H1 (cell line): ENCODE data around the gene CORO1C. TPM values are rescaled to one million over a fixed set of nuclear protein-coding genes. Genes with fewer than 3 reads are reported as not detected.
A peak's percentile ranks its signal among the peaks of the same experiment; 100 is the strongest.

ENCODE experiments used
- CTCF ChIA-PET: fragments of 300-600 bp; sonication (Branson Sonifier 250); formaldehyde crosslinking; loops from one replicate; lab custom pipeline; 2021; ENCODE audit not compliant: partially characterized antibody; lab: Charles Lee
- POLR2A ChIA-PET: fragments of 300-600 bp; sonication (Branson Sonifier 250); formaldehyde crosslinking; loops from one replicate; lab custom pipeline; 2021; ENCODE audit warnings: inconsistent platforms; ENCODE audit not compliant: partially characterized antibody; lab: Charles Lee
- DNase-seq, 2 experiments: peaks; one replicate each; pipeline versions ENCODE4 v3.0.0 to v3.0.0-alpha.2; 2010 to 2022; ENCODE audit warnings: low spot score in 2 of 2, low read depth in 1 of 2, mixed read lengths in 1 of 2
- FAIRE-seq: peaks from 2 replicates; lab custom pipeline; 2011; peaks lifted over from hg19 to GRCh38; lab: Jason Lieb, UNC
- H2AFZ ChIP-seq: 2 replicates; pipeline ENCODE4 v1.8.1; 2012; ENCODE audit warnings: low read length, inconsistent platforms
- H2AK5ac ChIP-seq: 2 replicates; pipeline ENCODE4 v1.6.1; 2013; ENCODE audit warnings: low read depth, low read length
- H2BK120ac ChIP-seq: replicated peaks from 2 replicates; pipeline ENCODE3; 2013; ENCODE audit warnings: low read depth, low read length, inconsistent platforms
- H2BK12ac ChIP-seq: 2 replicates; pipeline ENCODE4 v1.6.1; 2013; ENCODE audit warnings: low read depth, low read length
- H2BK15ac ChIP-seq: 2 replicates; pipeline ENCODE4 v1.6.1; 2013; ENCODE audit warnings: low read length
- H2BK20ac ChIP-seq: 2 replicates; pipeline ENCODE4 v1.6.1; 2013; ENCODE audit warnings: low read length
- H2BK5ac ChIP-seq: 2 replicates; pipeline ENCODE4 v1.6.1; 2013; ENCODE audit warnings: low read depth, low read length
- H3K14ac ChIP-seq: 2 replicates; pipeline ENCODE4 v1.6.1; 2013; ENCODE audit warnings: inconsistent platforms; ENCODE audit not compliant: insufficient read length
- H3K18ac ChIP-seq: 2 replicates; pipeline ENCODE4 v1.6.1; 2013; ENCODE audit warnings: low read length; ENCODE audit errors: extremely low read depth
- H3K23ac ChIP-seq: 2 replicates; pipeline ENCODE4 v1.6.1; 2013; ENCODE audit warnings: inconsistent platforms; ENCODE audit not compliant: insufficient read length
- H3K23me2 ChIP-seq: 2 replicates; pipeline ENCODE4 v1.6.1; 2013; ENCODE audit warnings: low read depth, low read length
- H3K27ac ChIP-seq: 2 replicates; pipeline ENCODE4 v1.6.1; 2011; ENCODE audit warnings: low read depth, low read length, inconsistent platforms
- H3K27me3 ChIP-seq, 4 experiments: replicated peaks in 1 of 4; 1 replicate in 1 of 4; 2 replicates in 3 of 4; pipeline versions ENCODE4 v1.6.1 to v1.8.1; 2011 to 2013; ENCODE audit warnings: low read length in 3 of 4, mild to moderate bottlenecking in 3 of 4, inconsistent platforms in 2 of 4, mixed read lengths in 2 of 4, moderate library complexity in 1 of 4; ENCODE audit not compliant: control insufficient read depth in 3 of 4, insufficient read depth in 3 of 4; ENCODE audit errors: extremely low read depth in 1 of 4
- H3K36me3 ChIP-seq, 4 experiments: 2 replicates each; pipeline versions ENCODE4 v1.6.1 to v1.8.1; 2011 to 2013; ENCODE audit warnings: mild to moderate bottlenecking in 4 of 4, low read length in 3 of 4, moderate library complexity in 2 of 4, control low read depth in 1 of 4, inconsistent platforms in 1 of 4; ENCODE audit not compliant: insufficient read depth in 4 of 4, control insufficient read depth in 2 of 4
- H3K4ac ChIP-seq: replicated peaks from 2 replicates; pipeline ENCODE3; 2013; ENCODE audit warnings: low read length, low read depth, mixed read lengths, inconsistent platforms; ENCODE audit not compliant: insufficient read length
- H3K4me1 ChIP-seq, 4 experiments: replicated peaks in 1 of 4; 1 replicate in 1 of 4; 2 replicates in 3 of 4; pipeline versions ENCODE4 v1.6.1 to v1.8.1; 2011 to 2013; ENCODE audit warnings: low read length in 3 of 4, inconsistent platforms in 2 of 4, mixed read lengths in 1 of 4; ENCODE audit not compliant: insufficient read depth in 4 of 4, control insufficient read depth in 3 of 4
- H3K4me2 ChIP-seq, 2 experiments: 2 replicates each; pipeline versions ENCODE4 v1.6.1 to v1.8.1; 2011 to 2013; ENCODE audit warnings: low read depth in 2 of 2, low read length in 2 of 2, control low read depth in 1 of 2, inconsistent platforms in 1 of 2, mild to moderate bottlenecking in 1 of 2; ENCODE audit not compliant: insufficient read depth in 1 of 2
- H3K4me3 ChIP-seq, 4 experiments: fragments of 200-600, 300-600 bp in 1 of 4; sonication (generic), shearing (Covaris generic), sonication (Bioruptor Twin) in 1 of 4; 2 replicates each; pipeline versions ENCODE4 v1.5.1 to v1.8.1; 2011 to 2016; ENCODE audit warnings: low read length in 4 of 4, low read depth in 3 of 4, control low read depth in 2 of 4, inconsistent platforms in 2 of 4, mild to moderate bottlenecking in 2 of 4, mixed read lengths in 1 of 4, moderate library complexity in 1 of 4; ENCODE audit not compliant: insufficient read depth in 2 of 4; ENCODE audit errors: extremely low read depth in 1 of 4
- H3K56ac ChIP-seq: replicated peaks from 2 replicates; pipeline ENCODE3; 2013; ENCODE audit warnings: low read depth, mild to moderate bottlenecking, mixed read lengths, low read length, inconsistent platforms; ENCODE audit not compliant: insufficient read length
- H3K79me1 ChIP-seq: 2 replicates; pipeline ENCODE4 v1.6.1; 2013; ENCODE audit warnings: low read depth, low read length, control low read depth
- H3K79me2 ChIP-seq, 2 experiments: 2 replicates each; pipeline versions ENCODE4 v1.6.1 to v1.8.1; 2012 to 2013; ENCODE audit warnings: low read length in 2 of 2, mild to moderate bottlenecking in 2 of 2, inconsistent platforms in 1 of 2; ENCODE audit not compliant: insufficient read depth in 2 of 2, control insufficient read depth in 1 of 2
- H3K9ac ChIP-seq, 4 experiments: replicated peaks in 1 of 4; 1 replicate in 1 of 4; 2 replicates in 3 of 4; pipeline versions ENCODE4 v1.6.1 to v1.8.1; 2011 to 2013; ENCODE audit warnings: low read depth in 3 of 4, low read length in 3 of 4, control low read depth in 2 of 4, mild to moderate bottlenecking in 2 of 4, moderate library complexity in 2 of 4, inconsistent platforms in 1 of 4; ENCODE audit errors: extremely low read depth in 1 of 4
- H3K9me3 ChIP-seq, 2 experiments: 2 replicates each; pipeline versions ENCODE4 v1.6.1 to v1.8.1; 2012 to 2013; ENCODE audit warnings: mild to moderate bottlenecking in 2 of 2, moderate library complexity in 2 of 2, control low read depth in 1 of 2, inconsistent platforms in 1 of 2, low read depth in 1 of 2, low read length in 1 of 2, mixed read lengths in 1 of 2; ENCODE audit not compliant: insufficient read depth in 2 of 2
- H4K20me1 ChIP-seq, 2 experiments: replicated peaks in 1 of 2; 2 replicates each; pipeline versions ENCODE3 to v1.8.1; 2011 to 2013; ENCODE audit warnings: inconsistent platforms in 2 of 2, low read length in 2 of 2, mild to moderate bottlenecking in 1 of 2; ENCODE audit not compliant: insufficient read depth in 2 of 2, control insufficient read depth in 1 of 2
- H4K5ac ChIP-seq: 2 replicates; pipeline ENCODE4 v1.6.1; 2013; ENCODE audit warnings: low read length, low read depth, mixed read lengths, inconsistent platforms; ENCODE audit not compliant: insufficient read length
- H4K8ac ChIP-seq: 2 replicates; pipeline ENCODE4 v1.8.0; 2013; ENCODE audit warnings: mild to moderate bottlenecking, moderate library complexity, low read length, inconsistent platforms; ENCODE audit not compliant: insufficient read depth; ENCODE audit errors: extremely low read depth
- H4K91ac ChIP-seq: replicated peaks from 2 replicates; pipeline ENCODE3; 2013; ENCODE audit warnings: low read length, mixed read lengths, inconsistent platforms; ENCODE audit not compliant: insufficient read length
- CHD2 ChIP-seq: IDR thresholded peaks from 2 replicates; pipeline ENCODE4 v1.6.1; 2012; ENCODE audit warnings: low read length, improper control_type of control experiment
- E2F6 ChIP-seq: IDR thresholded peaks from 2 replicates; pipeline ENCODE4 v1.6.1; 2012; ENCODE audit warnings: inconsistent platforms
- WGBS, 2 experiments: shearing (Covaris generic) in 1 of 2; methylation state at CpG; one replicate each; pipeline versions ENCODE4 v1.1.6 to v1.1.7; 2013 to 2015; ENCODE audit warnings: low lambda C conversion rate in 2 of 2, mixed read lengths in 2 of 2, inconsistent platforms in 1 of 2, low coverage in 1 of 2, missing lambda C conversion rate in 1 of 2; ENCODE audit not compliant: insufficient replicate concordance in 2 of 2, insufficient coverage in 1 of 2, insufficient read length in 1 of 2; ENCODE audit errors: extremely low coverage in 1 of 2, missing lambda C conversion rate in 1 of 2; 5-methylcytosine and 5-hydroxymethylcytosine counted together
- polyA plus RNA-seq, 7 experiments: library from polyadenylated mRNA; depleted of rRNA in 3 of 7; stranded (reverse) in 5 of 7; unstranded in 2 of 7; fragments of >200 nt in 5 of 7; fragments of 200-250 nt in 2 of 7; gene quantifications; 1 replicate in 5 of 7; 2 replicates in 1 of 7; 4 replicates in 1 of 7; pipeline versions ENCODE4 v1.2.1 to v1.2.3, GENCODE V29; 2011 to 2013; ENCODE audit warnings: missing spikeins in 2 of 7, mixed read lengths in 2 of 7
- total RNA-seq: library from RNA; stranded (reverse); fragmentation: NEBNext Ultra II Directional; extraction: Animal tissue kit (Norgen Biotek cat#: 25700); gene quantifications from 2 replicates; pipeline ENCODE4 v1.2.1, GENCODE V29; 2021

The CORO1C gene
- total and polyA plus RNA-seq, 2 of the 8 experiments (the other 6 are each of a cell fraction or from before 2014, with no cell fraction given): 72.7 to 120 TPM

- Histone ChIP-seq H3K56ac (no peak overlapping the region), H3K14ac (no peak overlapping the region), H2BK15ac (no peak overlapping the region), H3K36me3 (no peaks in the 10 kb centered on the region), H3K4me1 (peaks cover 0 to 10% (median 4%) of the 10 kb centered on the region in 4 experiments; a peak in 5 of 7 replicates), H4K5ac (no peak overlapping the region), H3K9ac (no peak overlapping the region), H3K79me1 (no peaks in the 10 kb centered on the region), H2BK12ac (peak overlapping the region; percentile 14; the same call in 1 of the 2 replicates), H3K27ac (no peak overlapping the region), H3K18ac (no peak overlapping the region), H3K27me3 (no peaks in the 10 kb centered on the region), H2AK5ac (no peak overlapping the region), H4K8ac (no peak overlapping the region), H3K9me3 (no peaks in the 10 kb centered on the region), H2BK120ac (no peak overlapping the region), H3K23me2 (no peaks in the 10 kb centered on the region), H4K20me1 (no peaks in the 10 kb centered on the region), H3K4me3 (no peak overlapping the region), H4K91ac (no peak overlapping the region), H3K79me2 (no peaks in the 10 kb centered on the region), H3K4ac (no peak overlapping the region), H2AFZ (peak overlapping the region; percentile 19; the same call in 1 of the 2 replicates), H3K4me2 (no peak overlapping the region), H2BK5ac (no peak overlapping the region), H2BK20ac (no peak overlapping the region), H3K23ac (no peak overlapping the region)
- 100% methylated on average over 5 of the region's 5 CpGs; no CpG with 5 or more reads in 1 of the 2 experiments for WGBS, 2 experiments
- DNase-seq (no peak), FAIRE-seq (no peak)
- CTCF ChIA-PET: interaction anchor here (0.9 to 3.4 kb wide), 3 partner anchors 12 to 56 kb away, joined by 5 to 16 read pairs (median 6); no protein-coding TSS in a partner anchor
- POLR2A ChIA-PET: interaction anchor here (1.8 to 3.2 kb wide), 2 partner anchors 8 to 11 kb away, joined by 6 to 10 read pairs; no protein-coding TSS in a partner anchor
- TF ChIP-seq E2F6 (no peak), CHD2 (no peak)
These were observed 102.2 kb downstream of the CORO1C start for GRCh38 chr12:108629151-108629550.
